Sigmoid colon (tissue), 7 donors: Measurements from ENCODE around the gene LRCH1. TPM values are rescaled to one million over a fixed set of nuclear protein-coding genes. Genes with fewer than 3 reads are reported as not detected.

Experiments used
- DNase-seq: peaks from one replicate; pipeline ENCODE4 v3.0.0-alpha.2; 2019
- H3K27ac ChIP-seq, 4 donors: fragments of 200-600 bp; sonication (generic); one replicate each; pipeline ENCODE4 v1.5.1; 2016 to 2019; ENCODE audit warnings: mild to moderate bottlenecking in 1 of 4
- H3K27me3 ChIP-seq, 3 donors: fragments of 200-600 bp; sonication (generic); one replicate each; pipeline ENCODE4 v1.5.1; 2019; ENCODE audit warnings: mild to moderate bottlenecking in 1 of 3
- H3K36me3 ChIP-seq, 4 donors: fragments of 200-600 bp; sonication (generic); one replicate each; pipeline ENCODE4 v1.5.1; 2016 to 2019
- H3K4me1 ChIP-seq, 4 donors: fragments of 200-600 bp; sonication (generic); one replicate each; pipeline ENCODE4 v1.5.1; 2017 to 2019
- H3K4me3 ChIP-seq, 4 donors: fragments of 200-600 bp; sonication (generic); one replicate each; pipeline ENCODE4 v1.5.1; 2017 to 2019; ENCODE audit warnings: mild to moderate bottlenecking in 2 of 4, moderate library complexity in 1 of 4
- H3K9me3 ChIP-seq, 4 donors: fragments of 200-600 bp in 3 of 4; sonication (generic) in 3 of 4; one replicate each; pipeline versions ENCODE4 v1.5.1 to v1.6.1; 2013 to 2019
- CTCF ChIP-seq, 4 experiments: fragments of 450-650 bp in 3 of 4; fragments of 200-600 bp in 1 of 4; IDR thresholded peaks; one replicate each; pipeline ENCODE4 v1.5.1; 2016 to 2019; ENCODE audit warnings: antibody characterized with exemption in 4 of 4, mild to moderate bottlenecking in 3 of 4, moderate library complexity in 2 of 4
- EP300 ChIP-seq, 4 donors: sonication (generic); formaldehyde crosslinking; IDR thresholded peaks; one replicate each; pipeline ENCODE4 v1.6.1; 2017; ENCODE audit warnings: antibody characterized with exemption in 4 of 4
- POLR2A ChIP-seq, 2 donors: fragments of 450-650 bp; IDR thresholded peaks; one replicate each; pipeline ENCODE4 v1.6.1; 2016; ENCODE audit warnings: antibody characterized with exemption in 2 of 2, mild to moderate bottlenecking in 2 of 2, moderate library complexity in 2 of 2
- POLR2AphosphoS5 ChIP-seq, 4 donors: sonication (generic); formaldehyde crosslinking; IDR thresholded peaks; one replicate each; pipeline ENCODE4 v1.6.1; 2017; ENCODE audit warnings: antibody characterized with exemption in 4 of 4
- WGBS, 2 donors: extraction: QIAGEN DNeasy Blood & Tissue Kit; methylation state at CpG; one replicate each; pipeline ENCODE4 v1.1.7; 2013; 5-methylcytosine and 5-hydroxymethylcytosine counted together
- intact Hi-C: fragments of 100-400 bp; cut with DNase I; formaldehyde crosslinking; loops from one replicate; pipeline ENCODE4 v1.15.1; 2023
- polyA plus RNA-seq, 3 donors: library from polyadenylated mRNA; stranded (reverse); fragments of 200-250 nt; gene quantifications; one replicate each; pipeline ENCODE4 v1.2.3, GENCODE V29; 2013
- small RNA-seq, 3 donors: library from RNA; depleted of rRNA; stranded (forward); fragments of <200 nt; gene quantifications; one replicate each; pipeline ENCODE3, GENCODE V24; 2016
- total RNA-seq, 4 donors: library from RNA; depleted of rRNA; stranded (reverse); fragments of >200 nt; gene quantifications; one replicate each; pipeline ENCODE4 v1.1.0, GENCODE V29; 2016
- donor health status: healthy with polysubstance abuse.
- donor health status: Bipolar disorder and iron deficiency.
- donor health status: healthy.

LRCH1 gene
- total and polyA plus RNA-seq, 7 donors = 4.2 to 54.0 (median 32.4) TPM

- no peaks in the 10 kb centered on the region for H3K9me3 ChIP-seq
Measured at GRCh38 chr13:46801858-46802257, 248.9 kb downstream of the LRCH1 start.

More at GRCh38 chr13:46801858-46802257, 248.9 kb downstream of the LRCH1 start:
- 67 to 74% methylated on average over 1 of the region's 1 CpG for WGBS, 2 donors
- no peak overlapping the region for H3K4me3 ChIP-seq
- intact Hi-C loops = no loop called here
- H3K27me3 ChIP-seq = no peaks in the 10 kb centered on the region
- DNase-seq = no peak
- TF ChIP-seq POLR2A (IDR thresholded peaks at IDR 0.05) = no peak
- no peak for TF ChIP-seq CTCF (IDR thresholded peaks at IDR 0.05)
- no peak for TF ChIP-seq POLR2AphosphoS5 (IDR thresholded peaks at IDR 0.05)
- TF ChIP-seq EP300 (IDR thresholded peaks at IDR 0.05) = no peak
- no peak overlapping the region for H3K27ac ChIP-seq
- peaks cover 0 to 9% (median 7%) of the 10 kb centered on the region in 4 donors for H3K4me1 ChIP-seq
- no peaks in the 10 kb centered on the region for H3K36me3 ChIP-seq

Small RNAs within 50 kb of the gene (small RNA-seq; reads per million reads assigned to genes)
- gene AL359880.1 = 0 reads per million in 3 donors

Other genes starting within 250 kb of the LRCH1 start
- 1 to 10 TPM; 1.4 to 2.9 (median 2.2) TPM for gene RUBCNL, start 165.9 kb upstream of the LRCH1 start, total RNA-seq
- 10 to 100 TPM in 1 of 3 donors, 1 to 10 TPM in 2; 7.6 to 26.9 (median 9.0) TPM for gene RUBCNL, start 165.9 kb upstream of the LRCH1 start, polyA plus RNA-seq
- gene ESD, start 244.0 kb downstream of the LRCH1 start, total RNA-seq = 100 to 1,000 TPM; 107 to 150 (median 128) TPM
- gene ESD, start 244.0 kb downstream of the LRCH1 start, polyA plus RNA-seq = 100 to 1,000 TPM in 2 of 3 donors, 10 to 100 TPM in 1; 89.5 to 143 (median 131) TPM